ENCODE results near the gene MMP25. TPM values are rescaled to one million over a fixed set of nuclear protein-coding genes. Genes with fewer than 3 reads are reported as not detected.

MMP25 gene
- total and polyA plus RNA-seq, 9 of the 15 experiments (the other 6 are each of a cell fraction or from before 2014, with no cell fraction given), result 0.03 to 0.04 TPM; not detected in 7

- TF ChIP-seq SMC3 (conservative IDR thresholded peaks at IDR 0.05; ENCODE audit: insufficient read depth, low read depth, low read length) (0 out of 2 replicates have a peak, but pooled peaks have one; percentile 5), SMAD4 (CRISPR knock-in tag; conservative IDR thresholded peaks at IDR 0.05) (peak; percentile 60), C11orf30 (IDR thresholded peaks at IDR 0.05; ENCODE audit: low read depth) (peak; percentile 64), KDM5B (IDR thresholded peaks at IDR 0.05; ENCODE audit: insufficient replicate concordance, low read depth, low read length) (peak; percentile 70), KLF1 (tag; IDR thresholded peaks at IDR 0.05) (no peak), IRF2 (CRISPR knock-in tag; IDR thresholded peaks at IDR 0.05) (no peak), STAT5A (IDR thresholded peaks at IDR 0.05; ENCODE audit: borderline replicate concordance, low read length) (no peak), PHF8 (IDR thresholded peaks at IDR 0.05; ENCODE audit: borderline replicate concordance, low read length) (peak; percentile 91; the same call in 1 of the 2 replicates), HNRNPLL (IDR thresholded peaks at IDR 0.05; ENCODE audit: low read depth, low read length, poor library complexity, severe bottlenecking) (peak; percentile 20), MAFF (IDR thresholded peaks at IDR 0.05; ENCODE audit: low read length) (no peak), EZH2 (IDR thresholded peaks at IDR 0.05; ENCODE audit: borderline replicate concordance, low read depth, low read length) (no peak), ZNF239 (CRISPR knock-in tag; IDR thresholded peaks at IDR 0.05) (peak; percentile 24; the same call in 1 of the 2 replicates), NFYB (IDR thresholded peaks at IDR 0.05; ENCODE audit: extremely low read depth, insufficient read length) (no peak), CREB3L1 (IDR thresholded peaks at IDR 0.05; ENCODE audit: borderline replicate concordance, low read depth) (peak; percentile 19; the same call in 1 of the 2 replicates), BHLHE40 (IDR thresholded peaks at IDR 0.05; ENCODE audit: low read length) (peak; percentile 20; the same call in 1 of the 2 replicates), ERF (CRISPR knock-in tag; IDR thresholded peaks at IDR 0.05) (peak; percentile 90), HMGN3 (IDR thresholded peaks at IDR 0.05; ENCODE audit: borderline replicate concordance, extremely low read depth, insufficient read length, low read depth, low read length) (peak; percentile 79), TOE1 (IDR thresholded peaks at IDR 0.05; ENCODE audit: borderline replicate concordance) (peak; percentile 56; the same call in 1 of the 2 replicates), TOE1 (CRISPR knock-in tag; IDR thresholded peaks at IDR 0.05; ENCODE audit: borderline replicate concordance, low read depth) (no peak), POLR2AphosphoS5 (IDR thresholded peaks at IDR 0.05; ENCODE audit: control insufficient read depth, insufficient read depth, low read depth, low read length) (peak; percentile 65)
- TF ChIP-seq, protein P1, sequence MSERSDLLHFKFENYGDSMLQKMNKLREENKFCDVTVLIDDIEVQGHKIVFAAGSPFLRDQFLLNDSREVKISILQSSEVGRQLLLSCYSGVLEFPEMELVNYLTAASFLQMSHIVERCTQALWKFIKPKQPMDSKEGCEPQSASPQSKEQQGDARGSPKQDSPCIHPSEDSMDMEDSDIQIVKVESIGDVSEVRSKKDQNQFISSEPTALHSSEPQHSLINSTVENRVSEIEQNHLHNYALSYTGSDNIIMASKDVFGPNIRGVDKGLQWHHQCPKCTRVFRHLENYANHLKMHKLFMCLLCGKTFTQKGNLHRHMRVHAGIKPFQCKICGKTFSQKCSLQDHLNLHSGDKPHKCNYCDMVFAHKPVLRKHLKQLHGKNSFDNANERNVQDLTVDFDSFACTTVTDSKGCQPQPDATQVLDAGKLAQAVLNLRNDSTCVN (CRISPR knock-in tag; IDR thresholded peaks at IDR 0.05), result 0 out of 2 replicates have a peak, but pooled peaks have one; percentile 56
- TF ChIP-seq, protein P2, sequence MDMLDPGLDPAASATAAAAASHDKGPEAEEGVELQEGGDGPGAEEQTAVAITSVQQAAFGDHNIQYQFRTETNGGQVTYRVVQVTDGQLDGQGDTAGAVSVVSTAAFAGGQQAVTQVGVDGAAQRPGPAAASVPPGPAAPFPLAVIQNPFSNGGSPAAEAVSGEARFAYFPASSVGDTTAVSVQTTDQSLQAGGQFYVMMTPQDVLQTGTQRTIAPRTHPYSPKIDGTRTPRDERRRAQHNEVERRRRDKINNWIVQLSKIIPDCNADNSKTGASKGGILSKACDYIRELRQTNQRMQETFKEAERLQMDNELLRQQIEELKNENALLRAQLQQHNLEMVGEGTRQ (CRISPR knock-in tag; IDR thresholded peaks at IDR 0.05), result no peak
- TF ChIP-seq, protein P3, sequence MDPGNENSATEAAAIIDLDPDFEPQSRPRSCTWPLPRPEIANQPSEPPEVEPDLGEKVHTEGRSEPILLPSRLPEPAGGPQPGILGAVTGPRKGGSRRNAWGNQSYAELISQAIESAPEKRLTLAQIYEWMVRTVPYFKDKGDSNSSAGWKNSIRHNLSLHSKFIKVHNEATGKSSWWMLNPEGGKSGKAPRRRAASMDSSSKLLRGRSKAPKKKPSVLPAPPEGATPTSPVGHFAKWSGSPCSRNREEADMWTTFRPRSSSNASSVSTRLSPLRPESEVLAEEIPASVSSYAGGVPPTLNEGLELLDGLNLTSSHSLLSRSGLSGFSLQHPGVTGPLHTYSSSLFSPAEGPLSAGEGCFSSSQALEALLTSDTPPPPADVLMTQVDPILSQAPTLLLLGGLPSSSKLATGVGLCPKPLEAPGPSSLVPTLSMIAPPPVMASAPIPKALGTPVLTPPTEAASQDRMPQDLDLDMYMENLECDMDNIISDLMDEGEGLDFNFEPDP (CRISPR knock-in tag; IDR thresholded peaks at IDR 0.05), result peak; percentile 65; the same call in 1 of the 2 replicates
Measured at GRCh38 chr16:3106205-3106928, 60.0 kb downstream of the MMP25 start (continued).

All from K562 (cell line).